GM18873 (cell line): ENCODE measurements around the gene LDLRAD3.

Experiments used
- ATAC-seq: cut with Tn5 transposase; IDR thresholded peaks from one replicate; pipeline ENCODE4 v1.9.1; 2021; ENCODE audit warnings: mild to moderate bottlenecking, moderate library complexity, moderate number of reproducible peaks; ENCODE audit not compliant: unreplicated experiment, low FRiP score

Gene LDLRAD3

GRCh38 chr11:36066891-36067290, 123.0 kb downstream of the LDLRAD3 start:
- ATAC-seq = no peak

DNA sequence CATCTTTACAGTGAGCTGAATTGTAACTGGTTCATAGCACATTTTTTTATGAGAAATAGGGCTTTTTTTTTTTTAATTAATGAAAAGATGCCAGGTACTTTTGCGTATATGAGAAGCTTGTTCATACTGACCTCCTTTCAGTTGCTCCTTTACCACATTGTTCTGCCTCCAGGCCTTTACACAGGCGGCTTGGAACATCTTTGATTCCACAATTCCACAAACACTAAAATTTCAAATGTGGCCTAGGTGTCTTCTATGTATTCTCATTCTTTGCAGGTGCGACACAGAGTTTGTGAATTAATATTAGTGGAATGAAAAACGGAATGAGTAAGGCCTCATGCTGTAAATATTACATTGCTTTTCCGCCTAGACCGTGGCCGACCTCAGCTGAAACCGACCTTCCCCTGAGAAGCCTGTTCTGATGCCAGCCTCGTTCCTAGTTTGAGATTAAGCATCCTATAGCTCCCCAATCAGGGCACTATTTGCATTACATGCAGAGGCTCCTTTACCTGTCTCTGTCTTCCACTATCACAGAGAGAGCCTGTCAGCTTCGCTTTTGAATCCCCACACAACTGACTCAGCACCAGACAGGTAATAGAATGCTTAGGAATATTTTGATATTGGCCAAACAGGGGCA, 125.8 kb downstream of the LDLRAD3 start:
- ATAC-seq = no peak

DNA sequence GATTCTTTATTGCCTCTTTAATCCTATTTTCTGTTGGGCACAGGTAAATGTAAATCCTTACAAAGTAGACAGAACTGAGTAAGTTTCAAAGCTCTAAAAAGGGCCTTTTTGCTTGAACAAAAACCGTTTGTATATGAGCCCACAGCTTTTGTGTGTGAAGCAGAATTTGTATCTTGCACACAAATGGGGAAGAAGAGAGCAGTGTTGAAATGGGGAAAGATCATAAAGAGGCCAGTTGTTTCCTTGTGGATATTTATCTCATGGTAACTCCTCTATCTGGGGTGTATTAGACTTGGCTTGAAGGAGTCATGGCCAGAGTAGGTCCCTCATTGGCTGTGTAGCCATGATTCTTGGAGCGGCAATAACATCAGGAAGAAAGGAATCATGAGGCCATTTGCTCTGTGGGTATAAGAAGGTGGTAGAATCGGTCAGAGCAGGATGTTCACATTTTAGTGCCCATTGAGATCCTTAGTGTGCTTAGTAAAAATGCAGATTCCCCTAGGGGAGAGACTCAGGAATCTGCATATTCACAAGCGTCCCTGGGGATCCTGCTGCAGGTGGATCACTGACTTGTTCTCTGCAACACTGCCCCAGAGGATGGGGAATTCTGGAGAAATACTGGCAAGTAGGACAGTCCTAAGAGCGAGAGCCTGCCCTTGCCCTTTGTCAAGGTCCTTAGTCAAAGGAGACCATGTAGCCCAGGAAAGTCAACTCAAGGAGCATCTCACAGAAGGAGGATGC, 126.5 kb downstream of the LDLRAD3 start:
- no peak for ATAC-seq

GRCh38 chr11:36070954-36071330, 127.1 kb downstream of the LDLRAD3 start:
- no peak for ATAC-seq

DNA sequence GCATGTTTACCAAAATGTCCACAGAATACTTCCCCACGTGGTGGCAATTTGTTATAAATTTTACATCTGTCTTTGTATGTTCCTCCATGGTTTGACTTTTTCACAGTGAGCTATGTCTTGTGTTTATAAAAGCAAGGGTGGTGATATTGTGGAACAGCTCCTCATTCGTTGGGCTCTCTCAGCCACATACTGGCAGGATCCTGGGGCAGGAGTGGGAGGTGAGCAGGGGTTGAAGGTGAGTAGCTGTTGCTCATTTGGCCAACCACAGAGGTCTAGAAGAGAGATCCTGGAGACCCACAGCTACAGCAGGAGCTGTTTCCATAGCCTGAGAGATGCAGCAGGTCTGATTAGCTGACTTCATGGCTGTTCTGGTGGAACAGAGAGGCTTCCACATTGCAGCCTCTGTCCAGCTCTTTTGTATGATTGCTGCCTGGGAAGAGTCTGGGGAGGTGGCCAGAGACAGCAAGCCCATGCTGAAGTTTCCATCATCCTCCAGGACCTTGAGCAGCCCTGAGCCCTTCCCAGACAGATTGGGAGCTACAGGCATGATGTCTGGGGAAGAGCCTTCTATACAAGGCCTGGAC, 128.1 kb downstream of the LDLRAD3 start:
- no peak for ATAC-seq

- ATAC-seq = no peak
Measured at GRCh38 chr11:36073411-36074203, 129.7 kb downstream of the LDLRAD3 start.

GRCh38 chr11:36074941-36075431, 131.1 kb downstream of the LDLRAD3 start:
- no peak for ATAC-seq

- ATAC-seq = no peak
Measured at GRCh38 chr11:36077368-36077767, 133.5 kb downstream of the LDLRAD3 start.

DNA sequence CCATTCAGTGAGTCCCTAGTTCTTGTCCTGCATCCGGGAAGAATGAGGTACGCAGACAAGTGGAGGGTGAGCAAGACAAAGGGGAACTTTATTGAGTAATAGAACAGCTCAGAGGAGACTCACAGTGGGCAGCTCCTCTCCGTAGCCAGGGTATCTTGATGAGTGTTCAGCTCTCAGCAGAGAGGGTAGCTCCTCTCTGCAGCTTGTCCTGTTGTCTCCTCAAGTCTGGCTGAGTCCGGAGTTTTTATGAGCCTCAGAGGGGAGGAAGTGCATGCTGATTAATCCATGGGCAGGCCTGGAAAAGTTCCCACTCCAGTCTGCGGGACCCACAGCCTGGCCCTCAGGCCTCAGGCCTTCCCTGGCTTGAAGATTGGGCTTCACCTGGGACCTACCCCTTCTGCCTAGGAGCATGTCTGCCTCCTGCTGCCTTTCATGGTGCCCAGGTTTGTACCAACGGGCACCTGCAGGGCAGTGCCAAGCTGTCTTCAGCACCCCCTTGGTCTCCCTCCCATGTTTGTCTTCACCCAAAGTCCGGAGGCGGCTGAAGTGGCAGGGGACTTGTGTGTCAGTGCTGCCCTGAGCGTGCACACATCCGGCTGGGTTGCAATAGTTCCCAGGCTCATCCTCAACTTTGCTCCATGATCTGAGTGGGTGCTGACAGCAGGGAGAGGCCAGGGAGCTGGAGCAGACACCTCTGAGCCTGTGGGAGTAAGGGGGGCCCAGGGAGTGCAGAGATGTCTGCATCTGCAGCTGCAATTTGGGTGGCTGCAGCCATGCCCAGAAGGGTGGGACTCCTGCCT, 134.2 kb downstream of the LDLRAD3 start:
- no peak for ATAC-seq

- ATAC-seq = no peak
Measured at GRCh38 chr11:36078686-36079055, 134.8 kb downstream of the LDLRAD3 start.

GRCh38 chr11:36079878-36080675, 136.2 kb downstream of the LDLRAD3 start:
- no peak for ATAC-seq

GRCh38 chr11:36081274-36081945, 137.5 kb downstream of the LDLRAD3 start:
- ATAC-seq = no peak

DNA sequence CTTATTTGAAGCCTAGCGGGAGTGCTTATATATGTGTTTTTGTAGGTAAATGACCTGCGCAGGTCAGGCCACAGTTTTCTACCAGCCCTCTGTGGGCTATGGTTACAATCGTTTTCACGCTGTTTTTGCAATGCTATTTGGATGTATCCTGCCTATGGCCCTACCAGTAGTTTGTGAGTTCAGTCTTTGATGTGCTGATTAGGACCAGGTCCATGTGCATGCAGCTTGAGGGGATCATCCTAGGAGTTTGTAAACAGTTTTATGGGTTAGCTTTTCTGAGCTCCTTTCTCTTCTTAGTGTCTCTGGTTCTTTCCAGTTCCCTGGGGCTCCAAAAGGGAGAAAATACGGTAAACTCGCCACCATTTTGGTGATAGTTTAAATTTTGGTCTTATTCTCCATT, 142.5 kb downstream of the LDLRAD3 start:
- no peak for ATAC-seq

- ATAC-seq = no peak
Measured at GRCh38 chr11:36088266-36088972, 144.6 kb downstream of the LDLRAD3 start.

DNA sequence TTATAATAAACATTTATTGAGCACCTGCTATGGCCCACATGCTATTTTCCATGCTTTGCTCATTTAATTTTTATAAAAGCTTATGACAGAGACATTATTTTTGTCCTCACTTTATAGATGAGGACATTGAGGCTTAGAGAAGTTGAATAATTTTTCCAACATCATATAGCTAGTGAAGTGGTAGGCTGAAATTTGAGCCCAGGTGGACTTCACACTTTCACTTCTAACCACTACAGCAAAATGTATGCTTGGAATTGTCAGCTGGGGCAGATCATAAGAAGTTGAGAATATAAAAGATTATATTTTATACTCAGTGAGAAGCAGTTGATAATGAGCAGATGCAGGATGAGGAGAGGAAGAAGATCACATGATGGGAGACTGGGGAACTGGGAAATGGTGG, 146.1 kb downstream of the LDLRAD3 start:
- no peak for ATAC-seq

DNA sequence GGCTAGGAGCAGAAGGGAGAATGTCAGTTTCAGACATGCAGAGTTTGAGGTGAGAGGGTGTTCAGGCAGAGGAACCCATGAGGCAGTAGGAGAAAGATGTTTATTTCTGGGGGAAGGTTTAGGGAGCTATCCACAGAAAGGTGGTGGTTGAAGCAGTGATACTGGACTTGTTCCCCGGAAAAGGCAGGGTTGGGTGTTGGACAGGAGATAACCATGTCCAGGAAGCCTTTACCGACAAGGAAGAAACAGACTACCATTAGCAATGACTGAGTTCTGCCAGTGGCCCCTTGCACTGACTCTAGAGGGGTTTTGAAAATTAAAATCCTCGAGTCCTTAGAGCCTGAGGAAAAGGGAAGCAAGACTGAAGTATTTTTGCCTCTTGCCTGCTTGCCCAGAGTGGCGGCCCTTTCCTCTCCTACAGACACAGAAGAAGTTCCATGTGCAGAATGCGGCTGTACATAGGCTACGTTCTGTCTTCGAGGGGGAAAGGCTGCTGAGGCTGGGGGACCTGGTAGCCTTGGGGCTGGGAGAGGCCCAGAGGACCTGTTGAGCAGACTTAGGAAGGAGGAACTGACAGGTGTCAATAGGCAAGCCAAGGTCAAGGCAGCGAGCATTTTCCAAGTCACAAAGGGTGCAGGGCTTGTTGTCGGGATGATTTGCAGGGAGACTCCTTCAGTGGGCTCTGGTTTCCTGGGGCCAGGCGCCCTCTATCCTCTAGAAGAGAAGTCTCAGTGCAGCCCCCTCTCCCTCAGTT, 146.7 kb downstream of the LDLRAD3 start:
- no peak for ATAC-seq

GRCh38 chr11:36091256-36091811, 147.5 kb downstream of the LDLRAD3 start:
- no peak for ATAC-seq
